OCI-LY7 (cell line): ENCODE results near the gene USO1. TPM values are rescaled to one million over a fixed set of nuclear protein-coding genes. Genes with fewer than 3 reads are reported as not detected.
"Not testable (repeated sequence)": the region's sequence is repeated elsewhere in the genome, so short reads cannot be mapped to it uniquely, and the experiment has no call there.

Experiments used
- BruUV-seq: library from RNA; stranded (reverse); fragments of 400-500 nt; replicated peaks from 2 replicates; lab custom pipeline; 2021; lab: Mats Ljungman, UMichigan
- CTCF ChIA-PET: fragments of 300-600 bp; sonication (Branson Sonifier 250); formaldehyde crosslinking; loops from one replicate; lab custom pipeline; 2022; ENCODE audit warnings: antibody characterized with exemption; ENCODE audit not compliant: unreplicated experiment; lab: Charles Lee
- POLR2A ChIA-PET: fragments of 300-600 bp; sonication (Branson Sonifier 250); formaldehyde crosslinking; loops from one replicate; lab custom pipeline; 2022; ENCODE audit warnings: antibody characterized with exemption; lab: Charles Lee
- DNase-seq: peaks from one replicate; pipeline ENCODE4 v3.0.0-alpha.2; 2015; ENCODE audit warnings: low spot score
- H2AFZ ChIP-seq: fragments of 200-600 bp; sonication (generic), shearing (Covaris generic); 2 replicates; pipeline ENCODE4 v1.6.1; 2014; ENCODE audit warnings: mild to moderate bottlenecking, antibody characterized with exemption, low read length, moderate library complexity
- H3K27ac ChIP-seq: fragments of 200-600 bp; sonication (generic); 2 replicates; pipeline ENCODE4 v1.5.1; 2014; ENCODE audit warnings: mixed run types, low read depth, mild to moderate bottlenecking, moderate library complexity, low read length, inconsistent platforms; ENCODE audit not compliant: poor library complexity, severe bottlenecking
- H3K36me3 ChIP-seq: fragments of 200-600 bp; sonication (generic); 2 replicates; pipeline ENCODE4 v1.6.1; 2014; ENCODE audit warnings: mild to moderate bottlenecking, antibody characterized with exemption, low read length, moderate library complexity, mixed read lengths; ENCODE audit not compliant: insufficient read depth
- H3K4me1 ChIP-seq: fragments of 200-600 bp; sonication (generic); 2 replicates; pipeline ENCODE4 v1.5.1; 2014; ENCODE audit warnings: mild to moderate bottlenecking, low read length; ENCODE audit not compliant: insufficient read depth, poor library complexity, severe bottlenecking
- H3K4me2 ChIP-seq: fragments of 200-600 bp; sonication (generic); 2 replicates; pipeline ENCODE4 v1.6.1; 2014; ENCODE audit warnings: mild to moderate bottlenecking, low read length
- H3K4me3 ChIP-seq: fragments of 200-600 bp; sonication (generic); 2 replicates; pipeline ENCODE4 v1.5.1; 2014; ENCODE audit warnings: mild to moderate bottlenecking, low read depth, low read length; ENCODE audit not compliant: poor library complexity, severe bottlenecking
- H3K79me2 ChIP-seq: fragments of 200-600 bp; sonication (generic); 2 replicates; pipeline ENCODE4 v1.6.1; 2016; ENCODE audit warnings: low read depth, mild to moderate bottlenecking, low read length, moderate library complexity, mixed read lengths; ENCODE audit not compliant: insufficient read depth
- H3K9me2 ChIP-seq: fragments of 200-600 bp; sonication (generic); 2 replicates; pipeline ENCODE4 v1.6.1; 2016; ENCODE audit warnings: mild to moderate bottlenecking, low read length, mixed read lengths; ENCODE audit not compliant: insufficient read depth
- H3K9me3 ChIP-seq: fragments of 200-600 bp; sonication (generic); 2 replicates; pipeline ENCODE4 v1.6.1; 2014; ENCODE audit warnings: mild to moderate bottlenecking, mixed run types, low read length, mixed read lengths
- H4K20me1 ChIP-seq: fragments of 200-600 bp; sonication (generic); 2 replicates; pipeline ENCODE4 v1.6.1; 2014; ENCODE audit warnings: mild to moderate bottlenecking, antibody characterized with exemption, low read length, moderate library complexity, mixed read lengths; ENCODE audit not compliant: insufficient read depth
- EZH2phosphoT487 ChIP-seq: fragments of 200-600 bp; sonication (generic); IDR thresholded peaks from 2 replicates; pipeline ENCODE4 v1.6.1; 2018; ENCODE audit warnings: low read depth, borderline replicate concordance, mild to moderate bottlenecking, mixed run types, antibody characterized with exemption, low read length, moderate library complexity, mixed read lengths
- intact Hi-C: fragments of 100-400 bp; cut with micrococcal nuclease; formaldehyde crosslinking; loops from one replicate; pipeline ENCODE4 v1.10.0; 2022; ENCODE audit not compliant: unreplicated experiment
- total RNA-seq, 2 experiments: library from RNA; depleted of rRNA in 1 of 2; stranded (reverse); fragments of >200 nt in 1 of 2; shearing (Covaris generic) in 1 of 2; gene quantifications; 2 replicates each; pipeline ENCODE4 v1.2.3, GENCODE V29; 2014 to 2022
- TF ChIP-seq, protein P1 (sequence below): fragments of 200-600 bp; sonication (generic); conservative IDR thresholded peaks from 2 replicates; pipeline ENCODE4 v1.5.1; 2014; ENCODE audit warnings: mild to moderate bottlenecking, antibody characterized with exemption, low read length, moderate library complexity, mixed read lengths

Gene USO1
- total RNA-seq, 2 experiments from 2014 or later, result 38.0 to 54.6 TPM

DNA sequence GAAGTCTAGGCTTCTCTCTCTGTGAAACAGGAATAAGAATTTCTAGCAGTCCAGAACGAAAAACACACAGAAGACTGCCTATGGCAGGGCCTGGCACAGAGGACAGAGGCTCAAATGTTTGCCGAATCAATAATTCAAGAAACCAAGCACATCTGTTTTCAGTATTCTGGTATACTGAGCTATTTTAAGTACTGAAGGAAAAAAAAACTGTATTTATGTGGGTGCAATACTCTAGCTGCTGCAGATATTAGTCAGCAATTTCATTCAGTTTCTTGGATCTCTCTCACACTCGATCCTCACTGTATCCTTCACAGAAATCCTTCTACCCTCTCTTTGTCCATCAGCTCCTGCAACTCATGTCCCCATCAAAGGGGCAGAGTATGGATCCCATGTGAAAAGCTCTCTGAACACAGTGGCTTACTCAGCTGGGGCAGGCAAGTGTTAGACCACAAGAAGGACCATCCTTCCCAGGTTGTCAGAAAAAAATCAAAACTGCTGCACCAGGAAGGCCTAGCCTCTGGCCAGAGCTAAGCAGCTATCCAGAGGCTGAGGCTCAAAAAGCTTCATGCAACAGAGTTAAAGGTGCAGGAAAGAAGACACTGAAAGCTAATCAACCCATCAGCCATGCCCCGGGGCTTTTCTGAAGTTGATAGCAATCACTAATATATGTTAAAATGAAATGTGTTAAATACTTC, 9.1 kb upstream of the USO1 start:
- no peak for TF ChIP-seq EZH2phosphoT487
- TF ChIP-seq, protein P1, sequence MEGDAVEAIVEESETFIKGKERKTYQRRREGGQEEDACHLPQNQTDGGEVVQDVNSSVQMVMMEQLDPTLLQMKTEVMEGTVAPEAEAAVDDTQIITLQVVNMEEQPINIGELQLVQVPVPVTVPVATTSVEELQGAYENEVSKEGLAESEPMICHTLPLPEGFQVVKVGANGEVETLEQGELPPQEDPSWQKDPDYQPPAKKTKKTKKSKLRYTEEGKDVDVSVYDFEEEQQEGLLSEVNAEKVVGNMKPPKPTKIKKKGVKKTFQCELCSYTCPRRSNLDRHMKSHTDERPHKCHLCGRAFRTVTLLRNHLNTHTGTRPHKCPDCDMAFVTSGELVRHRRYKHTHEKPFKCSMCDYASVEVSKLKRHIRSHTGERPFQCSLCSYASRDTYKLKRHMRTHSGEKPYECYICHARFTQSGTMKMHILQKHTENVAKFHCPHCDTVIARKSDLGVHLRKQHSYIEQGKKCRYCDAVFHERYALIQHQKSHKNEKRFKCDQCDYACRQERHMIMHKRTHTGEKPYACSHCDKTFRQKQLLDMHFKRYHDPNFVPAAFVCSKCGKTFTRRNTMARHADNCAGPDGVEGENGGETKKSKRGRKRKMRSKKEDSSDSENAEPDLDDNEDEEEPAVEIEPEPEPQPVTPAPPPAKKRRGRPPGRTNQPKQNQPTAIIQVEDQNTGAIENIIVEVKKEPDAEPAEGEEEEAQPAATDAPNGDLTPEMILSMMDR, result no peak
- ChIA-PET POLR2A (interaction anchor here (0.8 to 1.1 kb wide), 2 partner anchors 9 to 41 kb away, joined by 3 to 5 read pairs; partner anchors contain the start of genes G3BP2 and USO1), CTCF (interaction anchor here (0.8 kb wide), 1 partner anchor 9 kb away, joined by 4 read pairs; the partner anchor contains the start of gene USO1)
- no TSS peak for BruUV-seq
- Histone ChIP-seq H4K20me1 (no peaks in the 10 kb centered on the region), H3K27ac (no peak overlapping the region), H3K9me3 (no peaks in the 10 kb centered on the region), H3K4me1 (no peaks in the 10 kb centered on the region), H3K79me2 (no peaks in the 10 kb centered on the region), H3K36me3 (peaks cover 6% of the 10 kb centered on the region), H3K4me3 (no peak overlapping the region), H3K9me2 (no peaks in the 10 kb centered on the region), H3K4me2 (no peak overlapping the region), H2AFZ (no peak overlapping the region)
- no peak for DNase-seq
- intact Hi-C loops, result no loop called here

DNA sequence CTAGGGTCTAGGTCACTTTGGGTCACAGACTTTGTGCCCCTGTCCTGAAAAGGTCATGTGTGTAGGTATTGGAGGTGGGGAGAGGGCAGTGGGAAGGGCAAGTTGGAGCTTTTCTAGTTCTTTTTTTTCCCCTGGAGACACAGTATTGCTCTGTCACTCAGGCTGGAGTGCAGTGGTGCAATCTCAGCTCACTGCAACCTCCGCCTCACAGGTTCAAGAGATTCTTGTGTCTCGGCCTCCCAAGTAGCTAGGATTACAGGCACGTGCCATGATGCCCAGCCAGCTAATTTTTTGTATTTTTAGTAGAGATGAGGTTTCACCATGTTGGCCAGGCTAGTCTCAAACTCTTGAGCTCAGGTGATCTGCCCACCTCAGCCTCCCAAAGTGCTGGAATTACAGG, 8.3 kb upstream of the USO1 start:
- H3K4me2 ChIP-seq, H3K9me3 ChIP-seq, H3K27ac ChIP-seq, CTCF ChIA-PET, H3K9me2 ChIP-seq, H2AFZ ChIP-seq, H4K20me1 ChIP-seq, H3K4me3 ChIP-seq, intact Hi-C loops, BruUV-seq, H3K4me1 ChIP-seq, H3K79me2 ChIP-seq, H3K36me3 ChIP-seq, DNase-seq: not testable (repeated sequence)
- POLR2A ChIA-PET, result interaction anchor here (1.1 kb wide), 1 partner anchor 8 kb away, joined by 5 read pairs; the partner anchor contains the start of gene USO1

- ChIA-PET CTCF (no interaction called here), POLR2A (interaction anchor here (0.9 kb wide), 1 partner anchor 61 kb away, joined by 3 read pairs; no protein-coding TSS in a partner anchor)
- no peak for DNase-seq
- Histone ChIP-seq H3K9me2 (no peaks in the 10 kb centered on the region), H3K4me1 (peaks cover 3% of the 10 kb centered on the region), H3K4me2 (no peak overlapping the region), H3K4me3 (no peak overlapping the region), H3K79me2 (no peaks in the 10 kb centered on the region), H3K27ac (no peak overlapping the region), H3K36me3 (peaks cover 6% of the 10 kb centered on the region), H3K9me3 (no peaks in the 10 kb centered on the region), H2AFZ (no peak overlapping the region), H4K20me1 (no peaks in the 10 kb centered on the region)
- TF ChIP-seq, protein P1, result no peak
- BruUV-seq, result no TSS peak
- intact Hi-C loops, result no loop called here
These were observed 7.0 kb upstream of the USO1 start for GRCh38 chr4:75717408-75717807.
